ENCODE measurements around the gene TBCK.

DNA sequence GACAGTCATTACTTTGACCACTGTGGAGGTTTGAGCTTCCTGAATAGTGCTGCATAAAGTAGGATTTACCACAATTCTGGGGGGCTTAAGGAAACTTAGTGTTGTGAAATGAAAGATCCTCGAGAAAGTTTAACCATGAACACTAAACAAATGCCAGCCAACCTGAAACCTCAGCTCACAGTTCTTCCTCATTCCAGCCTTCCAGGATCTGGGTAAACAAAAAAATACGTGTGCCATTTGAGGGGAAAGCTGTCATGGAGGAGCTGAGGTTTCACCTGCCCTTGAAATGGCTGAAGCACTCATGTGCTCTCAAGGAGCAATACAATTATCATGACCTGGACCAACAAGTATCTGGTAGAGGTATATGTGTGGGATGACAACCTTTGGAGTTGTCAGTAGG is 278.0 kb downstream of the TBCK start:
- no peak for TF ChIP-seq POLR2A (IDR thresholded peaks at IDR 0.05)
- TF ChIP-seq, protein P1, sequence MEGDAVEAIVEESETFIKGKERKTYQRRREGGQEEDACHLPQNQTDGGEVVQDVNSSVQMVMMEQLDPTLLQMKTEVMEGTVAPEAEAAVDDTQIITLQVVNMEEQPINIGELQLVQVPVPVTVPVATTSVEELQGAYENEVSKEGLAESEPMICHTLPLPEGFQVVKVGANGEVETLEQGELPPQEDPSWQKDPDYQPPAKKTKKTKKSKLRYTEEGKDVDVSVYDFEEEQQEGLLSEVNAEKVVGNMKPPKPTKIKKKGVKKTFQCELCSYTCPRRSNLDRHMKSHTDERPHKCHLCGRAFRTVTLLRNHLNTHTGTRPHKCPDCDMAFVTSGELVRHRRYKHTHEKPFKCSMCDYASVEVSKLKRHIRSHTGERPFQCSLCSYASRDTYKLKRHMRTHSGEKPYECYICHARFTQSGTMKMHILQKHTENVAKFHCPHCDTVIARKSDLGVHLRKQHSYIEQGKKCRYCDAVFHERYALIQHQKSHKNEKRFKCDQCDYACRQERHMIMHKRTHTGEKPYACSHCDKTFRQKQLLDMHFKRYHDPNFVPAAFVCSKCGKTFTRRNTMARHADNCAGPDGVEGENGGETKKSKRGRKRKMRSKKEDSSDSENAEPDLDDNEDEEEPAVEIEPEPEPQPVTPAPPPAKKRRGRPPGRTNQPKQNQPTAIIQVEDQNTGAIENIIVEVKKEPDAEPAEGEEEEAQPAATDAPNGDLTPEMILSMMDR (IDR thresholded peaks at IDR 0.05): no peak
